HG03571 (cell line): ENCODE results near the gene SLC7A1.

Experiments
- ATAC-seq: cut with Tn5 transposase; IDR thresholded peaks from one replicate; pipeline ENCODE4 v1.9.1; 2021; ENCODE audit not compliant: unreplicated experiment

Gene SLC7A1

GRCh38 chr13:29491248-29491647, 104.2 kb downstream of the SLC7A1 start:
- ATAC-seq: no peak

- no peak for ATAC-seq
Measured at GRCh38 chr13:29490561-29490885, 105.0 kb downstream of the SLC7A1 start.

GRCh38 chr13:29489650-29490560, 105.6 kb downstream of the SLC7A1 start:
- no peak for ATAC-seq

GRCh38 chr13:29487466-29488454, 107.7 kb downstream of the SLC7A1 start:
- no peak for ATAC-seq

- no peak for ATAC-seq
Measured at GRCh38 chr13:29486551-29486950, 108.9 kb downstream of the SLC7A1 start.

- ATAC-seq: no peak
Measured at GRCh38 chr13:29484796-29485195, 110.7 kb downstream of the SLC7A1 start.

GRCh38 chr13:29484236-29484635, 111.3 kb downstream of the SLC7A1 start:
- no peak for ATAC-seq

- no peak for ATAC-seq
Measured at GRCh38 chr13:29483623-29484022, 111.9 kb downstream of the SLC7A1 start.

- ATAC-seq: no peak
Measured at GRCh38 chr13:29483211-29483610, 112.3 kb downstream of the SLC7A1 start.

- ATAC-seq: no peak
Measured at GRCh38 chr13:29482504-29482903, 113.0 kb downstream of the SLC7A1 start.

- no peak for ATAC-seq
Measured at GRCh38 chr13:29481603-29482002, 113.9 kb downstream of the SLC7A1 start.

- ATAC-seq: no peak
Measured at GRCh38 chr13:29480893-29481525, 114.5 kb downstream of the SLC7A1 start.

- no peak for ATAC-seq
Measured at GRCh38 chr13:29479716-29480492, 115.6 kb downstream of the SLC7A1 start.

- no peak for ATAC-seq
Measured at GRCh38 chr13:29476046-29476445, 119.4 kb downstream of the SLC7A1 start.

- no peak for ATAC-seq
Measured at GRCh38 chr13:29474991-29475390, 120.5 kb downstream of the SLC7A1 start.

- ATAC-seq: no peak
Measured at GRCh38 chr13:29473166-29473565, 122.3 kb downstream of the SLC7A1 start.

- no peak for ATAC-seq
Measured at GRCh38 chr13:29472332-29472961, 123.0 kb downstream of the SLC7A1 start.

GRCh38 chr13:29471551-29471950, 123.9 kb downstream of the SLC7A1 start:
- no peak for ATAC-seq

GRCh38 chr13:29465741-29466293, 129.7 kb downstream of the SLC7A1 start:
- ATAC-seq: no peak
